Measurements from ENCODE around the gene TNXB.
"Not testable (repeated sequence)": the region's sequence is repeated elsewhere in the genome, so short reads cannot be mapped to it uniquely, and the experiment has no call there.

DNA sequence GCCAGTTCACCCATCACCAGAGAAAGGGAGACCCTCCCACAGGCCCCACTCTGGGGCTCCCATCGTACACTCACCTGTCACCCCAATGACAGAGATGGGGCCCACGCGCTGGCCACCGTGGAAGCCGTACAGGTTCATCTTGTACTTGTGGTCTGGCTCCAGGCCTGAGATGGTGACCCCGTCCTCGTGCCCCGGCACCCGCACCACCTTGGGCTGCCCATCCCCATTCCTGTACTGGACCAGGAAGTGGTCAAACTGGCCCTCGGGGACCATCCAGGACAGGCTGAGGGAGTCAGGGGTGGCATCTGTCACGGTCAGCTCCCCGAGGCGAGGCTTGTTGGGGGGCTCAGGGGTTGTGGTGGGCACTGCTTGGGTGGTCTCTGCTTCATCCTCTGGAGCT lies 55.8 kb downstream of the TNXB start:
- TF ChIP-seq, protein P1, sequence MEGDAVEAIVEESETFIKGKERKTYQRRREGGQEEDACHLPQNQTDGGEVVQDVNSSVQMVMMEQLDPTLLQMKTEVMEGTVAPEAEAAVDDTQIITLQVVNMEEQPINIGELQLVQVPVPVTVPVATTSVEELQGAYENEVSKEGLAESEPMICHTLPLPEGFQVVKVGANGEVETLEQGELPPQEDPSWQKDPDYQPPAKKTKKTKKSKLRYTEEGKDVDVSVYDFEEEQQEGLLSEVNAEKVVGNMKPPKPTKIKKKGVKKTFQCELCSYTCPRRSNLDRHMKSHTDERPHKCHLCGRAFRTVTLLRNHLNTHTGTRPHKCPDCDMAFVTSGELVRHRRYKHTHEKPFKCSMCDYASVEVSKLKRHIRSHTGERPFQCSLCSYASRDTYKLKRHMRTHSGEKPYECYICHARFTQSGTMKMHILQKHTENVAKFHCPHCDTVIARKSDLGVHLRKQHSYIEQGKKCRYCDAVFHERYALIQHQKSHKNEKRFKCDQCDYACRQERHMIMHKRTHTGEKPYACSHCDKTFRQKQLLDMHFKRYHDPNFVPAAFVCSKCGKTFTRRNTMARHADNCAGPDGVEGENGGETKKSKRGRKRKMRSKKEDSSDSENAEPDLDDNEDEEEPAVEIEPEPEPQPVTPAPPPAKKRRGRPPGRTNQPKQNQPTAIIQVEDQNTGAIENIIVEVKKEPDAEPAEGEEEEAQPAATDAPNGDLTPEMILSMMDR (conservative IDR thresholded peaks at IDR 0.05; ENCODE audit: low read depth, low read length), result not testable (repeated sequence)
- TF ChIP-seq, protein P2, sequence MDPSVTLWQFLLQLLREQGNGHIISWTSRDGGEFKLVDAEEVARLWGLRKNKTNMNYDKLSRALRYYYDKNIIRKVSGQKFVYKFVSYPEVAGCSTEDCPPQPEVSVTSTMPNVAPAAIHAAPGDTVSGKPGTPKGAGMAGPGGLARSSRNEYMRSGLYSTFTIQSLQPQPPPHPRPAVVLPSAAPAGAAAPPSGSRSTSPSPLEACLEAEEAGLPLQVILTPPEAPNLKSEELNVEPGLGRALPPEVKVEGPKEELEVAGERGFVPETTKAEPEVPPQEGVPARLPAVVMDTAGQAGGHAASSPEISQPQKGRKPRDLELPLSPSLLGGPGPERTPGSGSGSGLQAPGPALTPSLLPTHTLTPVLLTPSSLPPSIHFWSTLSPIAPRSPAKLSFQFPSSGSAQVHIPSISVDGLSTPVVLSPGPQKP (IDR thresholded peaks at IDR 0.05; ENCODE audit: borderline replicate concordance, low read depth, low read length), result not testable (repeated sequence)
- TF ChIP-seq POLR2A (IDR thresholded peaks at IDR 0.05; ENCODE audit: low read depth, low read length); CEBPB (IDR thresholded peaks at IDR 0.05; ENCODE audit: low read depth, low read length); BHLHE40 (IDR thresholded peaks at IDR 0.05; ENCODE audit: low read depth, low read length); RAD21 (IDR thresholded peaks at IDR 0.05; ENCODE audit: low read length); CHD1 (IDR thresholded peaks at IDR 0.05; ENCODE audit: low read depth, low read length); RCOR1 (IDR thresholded peaks at IDR 0.05; ENCODE audit: insufficient replicate concordance, low read length); SMC3 (IDR thresholded peaks at IDR 0.05; ENCODE audit: low read depth, low read length); NFE2L2 (IDR thresholded peaks at IDR 0.05; ENCODE audit: low read depth, low read length); FOS (IDR thresholded peaks at IDR 0.05; ENCODE audit: low read depth, low read length); MXI1 (IDR thresholded peaks at IDR 0.05; ENCODE audit: borderline replicate concordance, low read depth, low read length): not testable (repeated sequence)
- TF ChIP-seq, protein P3, sequence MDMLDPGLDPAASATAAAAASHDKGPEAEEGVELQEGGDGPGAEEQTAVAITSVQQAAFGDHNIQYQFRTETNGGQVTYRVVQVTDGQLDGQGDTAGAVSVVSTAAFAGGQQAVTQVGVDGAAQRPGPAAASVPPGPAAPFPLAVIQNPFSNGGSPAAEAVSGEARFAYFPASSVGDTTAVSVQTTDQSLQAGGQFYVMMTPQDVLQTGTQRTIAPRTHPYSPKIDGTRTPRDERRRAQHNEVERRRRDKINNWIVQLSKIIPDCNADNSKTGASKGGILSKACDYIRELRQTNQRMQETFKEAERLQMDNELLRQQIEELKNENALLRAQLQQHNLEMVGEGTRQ (IDR thresholded peaks at IDR 0.05; ENCODE audit: low read depth, low read length), result not testable (repeated sequence)
